GM21390 (cell line): Measurements from ENCODE around the gene DAGLA.

Source experiments
- ATAC-seq: cut with Tn5 transposase; IDR thresholded peaks from one replicate; pipeline ENCODE4 v1.9.1; 2021; ENCODE audit not compliant: unreplicated experiment

DAGLA gene

DNA sequence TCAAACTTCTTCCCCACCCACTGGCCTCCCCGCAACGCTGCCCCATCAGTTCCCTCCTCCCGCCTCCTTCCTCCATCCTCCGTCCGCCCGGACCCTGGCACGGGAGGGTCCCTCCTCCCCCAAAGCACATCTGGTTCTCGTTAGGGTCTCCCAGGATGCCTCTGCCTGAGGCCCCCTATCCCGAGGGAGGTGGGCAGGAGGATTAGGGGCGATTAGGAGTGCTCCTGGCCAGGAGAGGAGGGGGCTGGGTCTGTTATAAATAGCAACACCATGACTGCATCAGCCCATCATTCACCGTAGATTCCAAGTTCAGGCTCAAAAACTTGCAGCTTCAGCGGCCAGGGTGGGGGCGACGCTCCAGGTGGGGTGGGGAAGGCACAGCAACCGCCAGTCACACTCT, 82.6 kb downstream of the DAGLA start:
- no peak for ATAC-seq

- ATAC-seq = no peak
These were observed 83.9 kb downstream of the DAGLA start for GRCh38 chr11:61763930-61764605.

GRCh38 chr11:61764606-61765260, 84.5 kb downstream of the DAGLA start:
- no peak for ATAC-seq

- ATAC-seq = no peak
These were observed 85.5 kb downstream of the DAGLA start for GRCh38 chr11:61765550-61766253.

DNA sequence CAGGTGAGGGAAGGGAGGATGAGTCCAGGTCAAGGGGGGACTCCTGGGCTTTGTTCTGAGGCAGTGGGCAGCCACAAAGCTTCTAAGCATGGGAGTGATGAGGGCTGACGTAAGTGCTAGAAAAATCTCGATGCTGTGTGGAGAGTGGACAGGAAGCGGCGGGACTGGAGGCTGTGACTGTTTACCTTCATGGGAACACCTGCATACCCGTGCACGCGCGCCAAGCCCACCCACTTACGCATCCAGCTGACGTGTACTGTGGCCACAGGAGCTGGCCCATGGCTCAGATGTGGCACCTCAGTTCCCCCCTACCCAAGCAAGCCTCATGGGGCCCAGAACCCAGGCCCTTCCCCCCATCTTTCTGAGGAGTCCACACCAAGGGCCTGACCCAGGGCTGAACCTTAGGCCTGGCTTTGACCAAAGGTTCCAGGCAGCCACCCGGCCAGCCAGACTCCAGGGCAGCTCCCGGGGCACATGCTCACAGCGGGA, 86.2 kb downstream of the DAGLA start:
- ATAC-seq = no peak

- ATAC-seq = no peak
These were observed 88.3 kb downstream of the DAGLA start for GRCh38 chr11:61768376-61769076.

DNA sequence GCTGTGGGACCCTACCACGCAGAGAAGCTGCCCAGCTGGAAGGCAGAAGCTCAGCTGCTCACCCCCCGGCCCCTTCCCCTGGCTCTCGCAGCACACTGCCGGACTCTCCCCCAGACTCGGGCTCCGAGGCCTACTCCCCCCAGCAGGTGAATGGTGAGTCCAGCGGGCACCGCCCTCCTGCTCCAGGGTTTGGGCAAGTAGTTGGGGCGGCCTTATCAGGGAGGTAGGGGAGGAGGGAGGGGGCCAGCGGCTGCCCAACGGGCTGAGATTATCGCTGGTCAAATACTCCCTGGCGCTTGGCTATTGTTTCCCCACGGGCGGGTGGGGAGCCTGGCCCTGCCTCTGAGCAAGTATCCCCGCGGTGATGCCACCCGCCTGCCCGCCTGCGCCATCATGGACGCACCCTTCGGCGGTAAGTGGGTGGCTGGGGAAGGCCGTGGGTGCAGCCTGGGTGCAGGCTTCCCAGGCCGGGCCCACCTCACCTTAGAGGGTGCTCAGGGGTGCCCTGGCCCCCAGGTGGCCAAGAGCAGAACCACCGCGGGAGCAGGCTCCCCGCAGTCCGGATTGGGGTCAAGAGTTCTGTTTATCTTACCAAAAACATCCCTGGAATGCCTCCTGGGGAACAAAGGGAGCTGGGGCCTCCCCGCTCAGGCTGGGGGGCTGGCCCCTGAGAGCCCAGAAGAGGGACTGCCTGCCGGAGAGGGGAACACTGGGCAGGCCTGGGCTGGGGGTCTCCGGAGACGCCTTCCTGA, 89.2 kb downstream of the DAGLA start:
- ATAC-seq = no peak

GRCh38 chr11:61769946-61770683, 89.9 kb downstream of the DAGLA start:
- ATAC-seq = no peak

- ATAC-seq = no peak
These were observed 91.2 kb downstream of the DAGLA start for GRCh38 chr11:61771195-61771894.

DNA sequence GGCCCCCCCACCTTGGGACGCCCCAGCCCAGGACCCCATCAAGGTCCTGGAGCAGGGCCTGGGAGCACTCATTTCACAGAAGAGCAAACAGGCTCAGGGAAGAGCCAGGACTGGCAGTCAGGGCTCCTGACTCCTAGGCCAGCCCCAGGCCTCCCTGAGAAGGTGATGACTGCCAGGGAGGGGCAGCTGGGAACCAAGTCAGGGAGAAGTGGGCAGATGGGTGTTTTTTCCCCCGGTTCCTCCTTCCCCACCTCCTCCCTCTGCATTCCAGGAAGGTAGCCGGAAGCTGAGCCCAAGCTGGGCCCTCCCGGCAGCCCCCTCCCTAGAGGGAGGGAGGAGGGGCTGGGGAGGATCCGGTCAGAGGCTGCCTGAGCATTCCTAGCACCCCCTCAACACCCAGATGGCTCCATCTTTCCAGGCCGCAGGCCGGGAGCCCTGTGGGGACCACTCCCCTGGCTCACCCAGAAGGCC, 91.8 kb downstream of the DAGLA start:
- no peak for ATAC-seq

GRCh38 chr11:61773356-61773755, 93.2 kb downstream of the DAGLA start:
- ATAC-seq = no peak

- no peak for ATAC-seq
These were observed 93.6 kb downstream of the DAGLA start for GRCh38 chr11:61773809-61774208.

GRCh38 chr11:61774411-61774810, 94.2 kb downstream of the DAGLA start:
- no peak for ATAC-seq

DNA sequence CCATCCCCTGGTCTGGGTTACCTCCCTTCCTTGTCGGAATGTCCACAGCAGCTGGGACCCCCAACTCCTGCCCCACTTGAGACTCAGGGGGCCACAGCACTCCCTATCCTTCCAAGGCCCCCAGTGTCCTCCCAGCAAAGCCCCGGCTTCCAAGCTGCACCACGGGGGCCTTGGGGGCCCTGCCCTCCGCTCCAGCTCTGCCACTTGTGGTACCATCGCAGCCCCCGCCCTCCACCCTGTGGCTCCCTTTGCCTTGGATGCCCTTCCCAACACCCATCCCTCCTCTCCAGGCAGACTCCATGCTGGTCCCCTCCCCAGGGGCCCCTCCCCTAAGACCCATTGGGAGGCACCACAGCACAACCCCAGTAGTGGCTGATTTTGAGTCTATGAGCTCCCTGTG, 94.9 kb downstream of the DAGLA start:
- no peak for ATAC-seq

DNA sequence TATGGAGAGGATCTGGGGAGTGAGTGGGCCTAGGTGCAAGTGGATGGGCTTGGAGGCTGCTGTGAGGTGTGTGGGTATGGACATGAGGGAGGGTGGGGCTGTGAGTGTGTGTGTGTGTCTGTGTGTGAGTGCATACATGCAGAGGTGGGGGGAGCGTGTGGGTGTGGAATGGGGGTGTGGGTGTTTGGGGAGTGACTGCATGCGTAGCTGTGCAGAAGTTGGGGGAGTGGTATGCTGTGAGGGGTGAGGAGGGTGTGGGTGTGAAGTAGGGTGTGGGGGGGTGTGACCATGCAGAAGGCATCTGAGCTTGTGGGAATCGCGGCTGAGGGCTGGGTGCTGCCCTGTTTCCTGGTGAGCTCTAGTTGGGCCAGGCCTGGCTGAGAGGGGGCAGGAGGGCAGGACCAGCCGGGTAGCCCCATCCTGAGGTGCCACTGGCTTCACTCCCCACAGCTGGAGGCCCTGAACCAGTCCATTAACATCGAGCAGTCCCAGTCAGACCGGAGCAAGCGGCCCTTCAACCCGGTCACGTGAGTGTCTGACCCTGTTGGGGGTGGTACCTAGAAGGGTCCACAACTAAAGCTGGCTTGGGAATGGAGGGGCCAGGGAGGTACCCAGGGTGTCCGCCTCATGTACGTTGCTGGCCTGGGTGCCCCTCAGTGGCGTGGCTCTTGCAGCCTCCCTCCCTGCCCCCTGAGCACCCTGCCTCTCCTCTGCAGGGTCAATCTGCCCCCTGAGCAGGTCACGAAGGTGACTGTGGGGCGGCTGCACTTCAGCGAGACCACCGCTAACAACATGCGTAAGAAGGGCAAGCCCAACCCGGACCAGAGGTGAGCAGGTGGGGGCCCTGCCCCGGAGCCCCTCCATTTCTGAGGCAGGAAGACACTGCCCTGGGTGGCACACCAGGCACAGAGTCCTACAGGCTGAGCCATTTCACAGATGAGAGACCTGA, 95.7 kb downstream of the DAGLA start:
- ATAC-seq = no peak

GRCh38 chr11:61776561-61777075, 96.4 kb downstream of the DAGLA start:
- ATAC-seq = no peak

DNA sequence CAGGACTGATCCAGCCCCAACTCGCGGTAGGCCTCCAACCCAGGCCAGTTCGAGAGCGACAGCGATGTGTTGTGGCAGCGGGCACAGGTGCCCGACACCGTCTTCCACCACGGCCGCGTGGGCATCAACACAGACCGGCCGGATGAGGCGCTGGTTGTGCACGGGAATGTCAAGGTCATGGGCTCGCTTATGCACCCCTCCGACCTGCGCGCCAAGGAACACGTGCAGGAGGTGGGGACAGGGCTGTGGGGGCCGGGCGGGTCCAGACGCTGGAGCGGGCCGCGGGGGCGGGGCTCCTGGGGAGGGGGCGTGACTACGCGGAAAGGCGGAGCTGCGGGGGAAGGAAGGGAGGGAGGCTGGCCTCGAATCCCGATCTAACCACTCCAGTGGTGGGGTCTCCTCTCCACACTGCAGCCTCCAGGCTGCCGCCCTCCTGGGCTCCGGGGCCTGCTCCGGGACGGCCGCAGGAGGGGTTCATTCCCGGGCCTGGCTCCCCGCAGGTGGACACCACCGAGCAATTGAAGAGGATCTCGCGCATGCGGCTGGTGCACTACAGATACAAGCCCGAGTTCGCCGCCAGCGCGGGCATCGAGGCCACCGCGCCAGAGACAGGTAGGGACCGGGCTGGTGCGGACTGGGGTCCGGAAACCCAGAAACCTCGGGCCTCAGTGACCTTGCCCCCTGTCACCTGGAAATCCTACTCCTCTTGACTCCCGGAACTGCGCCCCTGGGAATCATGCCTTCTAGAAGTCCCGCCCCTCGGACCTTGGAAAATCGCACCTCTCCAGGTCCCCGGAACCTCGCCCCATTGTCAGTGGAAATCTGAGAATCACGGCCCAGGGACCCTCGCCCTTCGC, 97.3 kb downstream of the DAGLA start:
- no peak for ATAC-seq
